ENCODE measurements around the gene MAB21L1. TPM values are rescaled to one million over a fixed set of nuclear protein-coding genes. Genes with fewer than 3 reads are reported as not detected.

MAB21L1 gene
- total and polyA plus RNA-seq, 2 experiments from 2014 or later, result 0.78 TPM; not detected in 1

GRCh38 chr13:35496761-35497386, 20.4 kb upstream of the MAB21L1 start:
- H3K27ac ChIP-seq (ENCODE audit: low read depth), result no peak overlapping the region
- no peaks in the 10 kb centered on the region for H3K79me2 ChIP-seq (replicated peaks; ENCODE audit: insufficient read depth)
- peaks cover 1% of the 10 kb centered on the region for H3K27me3 Mint-ChIP-seq (ENCODE audit: insufficient read depth, low read depth, poor library complexity)
- H4K20me1 ChIP-seq (replicated peaks; ENCODE audit: insufficient read depth), result no peaks in the 10 kb centered on the region
- H3K4me2 ChIP-seq, result no peak overlapping the region
- H3K36me3 ChIP-seq (ENCODE audit: insufficient read depth), result no peaks in the 10 kb centered on the region
- TF ChIP-seq ETS1 (IDR thresholded peaks at IDR 0.05) (no peak), STAT1 (IDR thresholded peaks at IDR 0.05; ENCODE audit: unreplicated experiment) (no peak), CREB1 (CRISPR knock-in tag; IDR thresholded peaks at IDR 0.05; ENCODE audit: low read depth) (no peak), CTCF (conservative IDR thresholded peaks at IDR 0.05; ENCODE audit: low read depth in 2 of 2) (no peak), ZNF331 (CRISPR knock-in tag; IDR thresholded peaks at IDR 0.05; ENCODE audit: low read depth) (no peak), ZNF462 (CRISPR knock-in tag; IDR thresholded peaks at IDR 0.05) (no peak), NANOG (IDR thresholded peaks at IDR 0.05; ENCODE audit: borderline replicate concordance) (no peak), ZNF114 (CRISPR knock-in tag; IDR thresholded peaks at IDR 0.05) (no peak), EZH2 (IDR thresholded peaks at IDR 0.05; ENCODE audit: low read depth, unreplicated experiment) (no peak), EZH2phosphoT487 (IDR thresholded peaks at IDR 0.05; ENCODE audit: unreplicated experiment) (no peak), JUNB (IDR thresholded peaks at IDR 0.05; ENCODE audit: unreplicated experiment) (no peak), POLR2AphosphoS5 (IDR thresholded peaks at IDR 0.05; ENCODE audit: low read depth) (no peak), REST (IDR thresholded peaks at IDR 0.05; ENCODE audit: unreplicated experiment) (no peak)
- no peaks in the 10 kb centered on the region for H3K9me3 Mint-ChIP-seq
- no peak overlapping the region for H2AFZ ChIP-seq
- H3K9me2 ChIP-seq (ENCODE audit: insufficient read depth), result no peaks in the 10 kb centered on the region
- H3K36me3 Mint-ChIP-seq (ENCODE audit: low read depth), result no peaks in the 10 kb centered on the region
- no peak overlapping the region for H3K27ac Mint-ChIP-seq
- H3K4me3 ChIP-seq, result no peak overlapping the region
- H3F3A ChIP-seq (replicated peaks; ENCODE audit: low read depth), result no peaks in the 10 kb centered on the region
- DNase-seq (ENCODE audit: low spot score) (no peak), ATAC-seq (no peak)
- no peaks in the 10 kb centered on the region for H3K27me3 ChIP-seq (ENCODE audit: insufficient read depth)
- no peak overlapping the region for H3K4me3 Mint-ChIP-seq
- no peaks in the 10 kb centered on the region for H3K4me1 ChIP-seq (ENCODE audit: insufficient read depth)
- H3K4me1 Mint-ChIP-seq, result peaks cover 11% of the 10 kb centered on the region; the same call in 2 of the 3 replicates

All from GM23338 (cell line).